CD4-positive, alpha-beta T cell treated with Interleukin-15 for 1 hour (primary cell): ENCODE measurements around the gene EFHC1.
"Not testable (repeated sequence)": the region's sequence is repeated elsewhere in the genome, so short reads cannot be mapped to it uniquely, and the experiment has no call there.

Source experiments
- DNase-seq: peaks from one replicate; pipeline ENCODE4 v3.0.0-alpha.2; 2020

EFHC1 gene

DNA sequence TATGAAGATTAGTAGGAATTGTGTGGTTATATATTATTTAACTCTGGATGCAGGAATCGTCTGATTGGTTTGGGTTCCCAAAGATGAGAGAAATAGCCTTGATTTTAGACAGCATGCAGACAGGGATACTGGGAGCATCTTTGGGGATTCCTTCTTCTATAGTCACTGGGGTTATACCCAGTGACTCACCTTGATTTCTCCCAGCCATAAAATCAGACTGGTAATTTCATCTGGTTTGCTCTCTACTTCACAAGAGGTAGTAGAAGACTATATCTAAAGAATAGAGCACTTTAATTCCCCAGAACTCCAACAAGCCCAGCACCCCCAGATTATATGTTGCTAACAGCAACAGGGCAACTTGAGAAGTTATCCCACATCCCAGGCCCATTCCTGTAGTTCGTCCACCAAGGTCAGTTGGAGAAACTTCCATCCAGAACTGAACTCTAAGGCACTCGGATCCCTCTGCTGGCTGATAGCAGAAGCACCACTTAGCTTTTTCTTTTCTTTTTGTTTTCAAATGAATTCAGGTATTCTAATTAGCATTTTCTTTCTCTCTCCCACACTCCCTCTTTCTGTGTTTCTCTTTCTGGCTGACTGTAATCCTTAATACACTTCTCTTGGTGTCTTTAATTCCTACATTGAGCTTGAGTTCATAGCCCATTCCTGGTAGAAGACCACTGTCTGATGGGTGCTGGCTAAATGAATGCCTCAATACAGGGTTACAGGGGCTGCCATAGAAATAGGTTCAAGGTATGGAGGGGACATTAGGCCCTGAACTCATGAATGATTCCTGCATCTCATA, 20.4 kb upstream of the EFHC1 start:
- no peak for DNase-seq

DNA sequence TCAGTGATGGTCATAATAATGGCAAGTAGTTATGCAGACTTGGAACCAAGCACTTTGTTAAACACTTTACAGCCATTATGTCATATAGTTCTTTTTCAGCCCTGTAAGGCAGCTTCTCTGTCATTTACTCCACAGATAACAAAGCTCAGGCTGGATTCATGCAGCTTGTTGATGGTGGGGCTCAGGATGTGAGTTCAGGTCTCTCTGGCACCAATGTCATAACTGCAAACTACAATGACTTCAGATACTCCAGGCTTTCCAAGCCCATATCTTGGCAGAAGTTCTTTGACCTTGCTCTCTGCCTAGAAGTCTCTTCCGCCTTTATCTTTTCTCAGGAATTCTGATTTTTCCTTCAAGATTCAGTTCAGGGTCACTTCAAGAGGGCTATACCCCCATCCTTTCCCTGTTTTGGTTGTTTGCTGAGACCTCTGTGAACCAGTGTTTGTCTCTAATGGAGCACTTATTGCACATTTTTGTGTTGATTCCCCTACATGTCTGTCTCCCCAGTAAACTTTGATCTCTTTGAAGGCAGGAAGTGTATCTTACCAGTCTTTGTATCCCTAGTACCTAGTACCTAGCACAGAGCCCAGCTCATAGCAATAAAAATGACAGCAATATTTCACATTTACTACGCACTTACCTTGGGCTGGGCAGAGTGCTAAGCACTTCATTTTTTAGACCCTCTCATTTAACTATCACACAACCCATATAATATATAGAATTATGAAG, 19.7 kb upstream of the EFHC1 start:
- DNase-seq = no peak

DNA sequence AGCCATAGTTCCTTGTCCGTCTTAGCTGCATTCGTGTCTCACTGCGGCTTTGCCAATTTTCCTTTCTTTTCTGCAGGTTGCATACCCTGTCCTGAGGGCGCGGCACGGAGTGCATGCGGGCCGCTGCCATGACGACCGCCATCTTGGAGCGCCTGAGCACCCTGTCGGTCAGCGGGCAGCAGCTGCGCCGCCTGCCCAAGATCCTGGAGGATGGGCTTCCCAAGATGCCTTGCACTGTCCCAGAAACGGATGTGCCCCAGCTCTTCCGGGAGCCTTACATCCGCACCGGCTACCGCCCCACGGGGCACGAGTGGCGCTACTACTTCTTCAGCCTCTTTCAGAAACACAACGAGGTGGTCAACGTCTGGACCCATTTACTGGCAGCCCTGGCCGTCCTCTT, 17.1 kb upstream of the EFHC1 start:
- DNase-seq = no peak

DNA sequence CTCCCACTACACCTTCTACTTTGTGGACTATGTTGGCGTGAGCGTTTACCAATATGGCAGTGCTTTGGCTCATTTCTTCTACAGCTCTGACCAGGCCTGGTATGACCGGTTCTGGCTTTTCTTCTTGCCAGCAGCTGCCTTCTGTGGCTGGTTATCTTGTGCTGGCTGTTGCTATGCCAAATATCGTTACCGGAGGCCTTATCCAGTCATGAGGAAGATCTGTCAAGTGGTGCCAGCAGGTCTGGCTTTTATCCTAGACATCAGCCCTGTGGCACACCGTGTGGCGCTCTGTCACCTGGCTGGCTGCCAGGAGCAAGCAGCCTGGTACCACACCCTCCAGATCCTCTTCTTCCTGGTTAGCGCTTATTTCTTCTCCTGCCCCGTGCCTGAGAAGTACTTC, 16.5 kb upstream of the EFHC1 start:
- DNase-seq = no peak

DNA sequence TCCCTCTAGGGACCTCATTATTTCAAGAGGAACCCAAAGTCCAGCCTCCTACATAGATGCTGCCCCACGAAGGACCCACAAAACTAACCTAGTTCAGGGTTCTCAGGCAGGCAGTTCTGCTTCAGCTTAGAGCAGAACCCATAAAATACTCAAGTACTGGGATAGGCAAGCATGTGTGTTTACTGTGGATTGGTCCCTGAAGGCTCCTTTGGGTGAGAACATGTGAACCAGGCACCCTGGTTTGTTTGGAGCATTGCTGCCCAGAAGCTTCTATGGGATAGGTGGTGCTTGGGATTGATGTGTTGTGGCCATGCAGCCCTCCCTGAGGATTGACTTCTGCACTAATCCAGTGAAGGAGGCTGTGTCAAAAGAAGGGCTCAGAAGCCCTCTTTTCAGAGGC, 14.9 kb upstream of the EFHC1 start:
- DNase-seq = no peak

DNA sequence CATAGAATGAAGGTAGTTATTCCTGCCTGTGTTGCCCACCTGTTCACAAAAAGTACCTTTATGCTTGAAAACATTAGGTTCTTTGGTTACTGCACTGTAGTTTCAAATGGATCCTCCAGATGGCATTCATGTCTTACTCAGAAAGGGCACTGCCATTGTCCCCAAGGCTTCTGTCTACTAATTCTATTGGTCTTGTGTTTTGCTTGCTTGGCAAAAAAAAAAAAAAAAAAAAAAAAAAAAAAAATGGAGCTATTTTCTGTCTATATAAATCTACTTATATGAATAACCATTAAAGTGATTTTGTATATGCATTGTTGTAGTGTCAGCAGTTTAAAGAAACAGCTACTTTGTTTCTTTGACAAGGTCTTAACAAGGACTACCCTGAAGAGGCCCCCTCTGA, 12.7 kb upstream of the EFHC1 start:
- no peak for DNase-seq

DNA sequence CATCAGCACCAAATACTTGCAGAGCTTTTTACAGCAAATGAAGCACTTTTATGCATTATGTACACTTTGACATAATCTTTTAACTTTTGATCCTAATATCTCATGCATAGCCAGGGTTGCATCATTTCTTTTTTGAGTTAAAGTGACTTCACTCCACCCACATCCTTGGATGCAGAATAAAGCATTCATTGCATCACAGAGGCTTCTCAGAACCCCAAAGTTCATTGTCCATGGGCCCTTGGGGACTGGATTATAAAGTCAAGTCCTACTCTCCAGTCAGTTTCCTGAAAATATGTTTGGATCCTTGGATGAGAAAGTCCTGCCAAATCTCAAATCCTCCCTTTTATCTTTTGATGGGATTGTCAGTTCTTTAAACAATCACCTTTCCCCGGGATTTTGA, 10.6 kb upstream of the EFHC1 start:
- no peak for DNase-seq

DNA sequence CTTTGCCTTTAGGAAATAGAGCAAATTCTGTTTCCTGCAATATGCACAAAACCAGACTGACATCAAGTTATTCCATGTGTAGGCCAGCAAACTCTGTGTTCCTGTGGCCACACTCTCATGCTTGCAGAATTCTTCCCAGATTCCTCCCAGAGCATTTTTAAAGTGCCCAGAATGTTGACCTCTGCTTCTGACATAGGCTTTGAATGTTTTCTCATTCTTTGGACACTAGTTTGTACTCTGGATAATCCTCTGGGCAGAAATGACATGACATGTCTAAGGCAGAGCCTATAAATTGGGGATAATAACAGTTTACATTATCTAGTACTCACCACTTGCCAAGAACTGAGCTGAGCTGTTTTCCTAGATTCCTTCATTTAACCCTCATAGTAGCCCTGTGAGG, 9.2 kb upstream of the EFHC1 start:
- DNase-seq = no peak

DNA sequence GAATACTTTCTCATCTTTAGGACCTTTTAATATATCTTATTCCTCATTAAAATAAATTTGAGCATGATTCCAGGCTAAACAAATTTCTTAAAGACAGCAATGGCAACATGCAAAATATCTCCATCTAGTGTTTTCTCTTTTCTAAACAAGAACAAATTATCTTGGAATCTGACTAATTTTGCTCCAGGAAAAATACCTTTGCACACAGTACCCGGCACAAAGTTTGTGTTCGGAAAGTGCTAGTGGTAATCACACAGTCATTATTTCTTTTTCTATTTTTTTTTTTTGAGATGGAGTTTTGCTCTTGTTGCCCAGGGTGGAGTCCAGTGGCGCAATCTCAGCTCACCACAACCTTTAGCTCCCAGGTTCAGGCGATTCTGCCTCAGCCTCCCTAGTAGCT, 8.2 kb upstream of the EFHC1 start:
- no peak for DNase-seq

DNA sequence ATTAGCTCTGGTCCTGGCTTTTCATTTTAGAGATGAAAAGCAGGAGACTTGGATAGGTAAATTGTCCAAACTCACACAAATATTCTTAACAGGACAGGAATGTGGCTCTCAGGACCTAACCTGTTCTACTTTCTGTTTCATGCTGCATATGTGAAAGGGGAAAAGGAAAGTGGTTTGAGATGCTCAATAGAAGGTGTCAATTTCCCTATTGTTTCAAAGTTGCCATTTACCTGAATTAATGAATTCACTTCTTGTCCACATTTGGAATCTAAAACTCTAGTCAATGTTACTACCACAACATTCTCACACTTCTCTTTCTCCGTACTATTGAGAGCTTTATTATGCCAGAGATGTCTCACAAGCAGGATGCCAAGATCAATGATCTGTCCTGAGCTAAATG, 4.8 kb upstream of the EFHC1 start:
- DNase-seq = no peak

DNA sequence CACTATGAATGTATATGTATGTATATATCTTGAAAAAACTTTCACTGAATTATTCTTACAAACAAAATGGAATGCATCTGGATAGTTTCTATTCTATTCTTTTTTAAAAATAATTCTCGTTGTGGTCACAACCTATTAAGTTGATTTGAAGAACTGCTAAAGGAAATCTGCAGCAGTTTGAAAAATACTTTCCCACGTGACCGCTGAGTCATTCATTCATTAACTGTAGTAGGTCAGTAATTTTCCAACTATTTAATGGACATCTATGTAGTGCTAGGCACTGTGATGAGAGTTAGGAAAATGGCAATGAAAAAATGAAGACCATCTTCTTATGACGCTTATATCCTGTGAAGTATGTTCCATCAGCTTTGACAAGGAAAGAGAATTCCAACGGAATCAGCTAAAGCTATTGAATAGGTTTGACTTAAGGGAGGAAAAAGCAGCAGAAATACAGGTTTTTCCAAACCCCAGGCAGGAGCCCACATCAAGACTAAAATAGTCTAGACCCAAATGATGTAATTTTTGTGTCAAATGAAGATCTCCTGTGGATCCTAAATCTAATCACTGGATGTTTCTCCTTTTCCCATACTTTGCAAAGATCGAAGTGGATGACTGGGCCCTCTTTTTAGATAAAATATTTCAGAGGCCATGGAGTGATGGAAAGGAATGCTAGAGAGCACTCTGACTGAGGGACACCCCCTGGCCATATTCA, 4.1 kb upstream of the EFHC1 start:
- no peak for DNase-seq

DNA sequence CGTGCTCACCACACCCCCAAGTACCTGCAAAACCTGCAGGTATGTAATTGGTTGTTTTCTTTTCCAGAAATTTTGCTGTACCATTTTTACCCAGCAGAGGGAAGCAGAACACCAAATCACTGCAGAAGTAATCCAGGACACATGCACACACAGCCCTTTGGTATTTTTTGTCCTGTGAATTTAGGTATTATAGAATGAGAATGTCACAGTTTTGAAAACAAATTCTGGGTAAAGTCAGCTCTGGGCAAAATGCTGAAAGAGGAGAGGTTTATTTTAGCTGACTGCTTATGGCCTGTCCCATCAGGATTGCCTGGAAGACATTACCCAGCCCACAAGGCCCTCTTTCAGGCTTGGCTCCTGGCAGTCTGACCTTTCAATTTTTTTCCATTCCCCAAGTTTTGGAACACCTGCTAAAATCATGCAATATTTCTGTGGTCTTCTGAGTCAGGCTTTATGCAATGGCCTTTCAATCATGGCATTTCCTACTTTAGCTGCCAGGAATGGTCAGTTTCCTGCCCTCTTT, 3.5 kb upstream of the EFHC1 start:
- peak; percentile 36 for DNase-seq

DNA sequence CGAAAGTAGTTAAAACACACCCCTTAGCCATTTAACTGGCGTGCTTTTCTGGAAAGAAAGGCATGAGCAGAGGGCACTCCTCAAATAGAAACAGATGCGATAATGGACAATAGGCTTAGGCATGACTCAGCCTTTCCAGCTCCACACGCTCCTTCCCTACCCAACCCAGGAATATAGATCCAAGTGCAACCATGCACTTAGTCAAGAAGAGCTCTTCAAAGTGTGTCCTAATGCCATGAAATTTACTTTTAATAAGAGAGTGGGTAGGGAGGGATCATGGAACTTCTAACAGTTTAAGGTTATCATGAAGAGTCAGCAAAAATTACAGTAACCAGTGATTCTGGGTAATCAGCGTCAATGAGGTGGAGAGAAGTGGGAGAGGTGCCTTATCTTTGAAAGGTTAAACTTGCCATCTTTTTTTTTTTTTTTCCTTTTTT, 2.4 kb upstream of the EFHC1 start:
- no peak for DNase-seq

DNA sequence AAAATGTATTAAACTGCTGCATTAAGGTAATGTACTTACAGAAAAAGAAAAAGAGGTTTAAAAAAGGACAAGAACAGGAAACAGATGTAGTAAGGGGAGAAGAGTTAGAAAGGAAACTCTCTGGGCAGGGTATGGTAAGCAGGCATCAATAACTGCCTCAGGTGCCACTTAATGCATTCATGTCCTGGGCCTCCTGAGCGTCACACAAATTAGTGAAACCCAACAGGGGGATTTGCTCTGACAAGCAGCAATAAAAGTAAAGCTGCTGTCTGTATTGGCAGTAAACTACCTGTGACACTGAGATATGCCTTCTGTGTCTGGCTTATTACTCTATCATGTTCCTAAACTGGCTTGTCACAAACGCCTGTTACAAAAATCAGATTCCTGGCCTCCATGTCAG, 1.5 kb upstream of the EFHC1 start:
- no peak for DNase-seq

DNA sequence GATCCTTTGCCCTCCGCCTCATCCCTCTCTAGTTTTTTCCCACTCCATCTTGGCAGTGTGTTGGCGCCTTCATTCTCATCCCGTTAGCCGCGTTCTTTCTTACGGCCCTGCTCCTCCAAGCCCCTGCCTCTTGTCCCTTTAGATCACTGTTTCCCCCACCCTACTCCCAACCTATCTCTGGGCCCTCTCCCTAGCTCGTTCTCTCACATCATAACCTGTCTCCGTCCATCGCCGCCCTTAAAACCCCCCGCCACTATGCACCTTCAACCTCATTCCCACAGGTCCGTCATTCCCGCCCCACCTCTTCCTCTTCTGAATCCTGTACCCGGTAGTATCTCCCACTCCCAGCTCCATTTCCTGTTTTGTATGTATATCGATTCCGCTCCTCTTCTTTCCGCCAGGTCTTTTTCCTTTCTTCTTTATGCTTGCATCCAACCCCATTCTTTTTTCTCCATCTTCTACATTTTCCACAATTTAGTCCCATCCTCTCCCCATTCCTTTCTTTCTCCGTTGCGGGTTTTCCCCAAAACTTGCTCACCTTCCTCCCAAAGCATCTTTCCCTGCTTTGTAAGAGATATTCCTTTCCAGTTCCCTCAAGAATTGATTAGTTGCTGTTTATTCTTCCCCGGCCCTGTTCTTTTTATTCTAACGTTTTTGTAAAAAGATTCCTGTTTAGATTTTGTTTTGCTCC, 671 bp downstream of the EFHC1 start:
- no peak for DNase-seq

DNA sequence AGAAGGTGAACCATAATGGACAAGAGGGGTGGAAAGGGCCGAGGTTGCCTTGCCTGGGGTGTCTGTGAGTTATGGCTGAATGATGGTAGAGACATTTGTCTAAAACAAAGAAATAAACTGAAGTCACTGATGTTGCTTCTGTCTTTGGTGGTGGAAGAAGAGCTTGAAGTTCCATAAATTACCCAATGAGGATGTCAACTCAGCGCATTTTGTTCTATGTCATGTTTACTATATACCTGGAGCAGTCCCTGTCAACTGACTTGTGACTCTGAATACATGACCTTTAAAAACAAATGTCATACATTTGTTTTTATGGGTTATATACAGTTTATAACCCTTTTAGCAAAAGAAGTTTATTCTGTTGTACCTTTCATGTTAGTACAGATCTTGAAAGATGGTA, 2.0 kb downstream of the EFHC1 start:
- no peak for DNase-seq

DNA sequence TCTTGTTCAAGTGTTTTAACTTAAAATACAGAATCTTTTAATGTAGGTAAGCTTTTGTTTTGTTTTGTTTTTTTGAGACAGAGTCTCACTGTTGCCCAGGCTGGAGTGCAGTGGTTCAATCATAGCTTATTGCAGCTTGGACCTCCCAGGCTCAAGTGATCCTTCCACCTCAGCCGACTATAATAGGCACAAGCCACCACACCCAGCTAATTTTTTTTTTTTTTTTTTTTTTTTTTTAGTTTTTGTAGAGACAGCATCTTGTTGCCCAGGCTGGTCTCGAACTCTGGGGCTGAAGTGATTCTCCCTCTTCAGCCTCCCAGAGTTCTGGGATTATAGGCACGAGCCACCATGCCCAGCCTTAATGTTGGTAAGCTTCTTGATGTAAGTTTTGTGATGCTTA, 3.3 kb downstream of the EFHC1 start:
- no peak for DNase-seq

DNA sequence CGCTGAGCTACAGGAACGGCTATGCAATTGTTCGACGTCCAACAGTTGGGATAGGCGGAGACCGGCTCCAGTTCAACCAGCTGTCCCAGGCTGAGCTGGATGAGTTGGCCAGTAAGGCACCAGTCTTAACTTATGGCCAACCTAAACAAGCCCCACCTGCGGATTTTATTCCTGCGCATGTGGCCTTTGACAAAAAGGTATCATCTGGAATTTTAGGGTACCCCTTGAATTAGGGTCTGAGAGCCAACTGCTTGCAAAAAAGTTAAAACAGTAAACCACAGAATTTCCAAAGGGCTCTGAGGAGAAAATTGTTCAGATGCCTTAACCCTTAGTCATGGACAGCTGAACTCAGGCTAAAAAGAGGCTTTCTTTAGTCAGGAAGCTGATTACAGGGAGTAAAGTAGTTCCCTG, 3.8 kb downstream of the EFHC1 start:
- DNase-seq = no peak

DNA sequence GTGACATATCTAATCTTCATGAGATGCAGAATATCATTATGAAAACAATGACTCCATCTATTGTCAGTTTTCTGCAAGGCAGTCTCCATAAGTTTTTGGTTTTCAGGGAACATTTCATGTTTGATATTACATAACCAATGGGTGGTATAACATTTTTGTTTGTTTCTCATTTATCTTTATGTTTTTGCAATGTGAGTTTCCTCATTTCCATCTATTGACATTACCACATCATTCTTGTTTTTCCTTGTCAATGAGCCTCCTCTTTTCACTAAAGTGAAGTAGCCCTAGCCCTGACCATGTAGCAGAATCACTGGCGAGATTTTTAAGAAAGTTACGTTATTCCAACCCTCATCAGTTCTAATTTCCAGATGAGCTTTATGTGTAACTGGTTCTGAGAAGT, 4.4 kb downstream of the EFHC1 start:
- no peak for DNase-seq

DNA sequence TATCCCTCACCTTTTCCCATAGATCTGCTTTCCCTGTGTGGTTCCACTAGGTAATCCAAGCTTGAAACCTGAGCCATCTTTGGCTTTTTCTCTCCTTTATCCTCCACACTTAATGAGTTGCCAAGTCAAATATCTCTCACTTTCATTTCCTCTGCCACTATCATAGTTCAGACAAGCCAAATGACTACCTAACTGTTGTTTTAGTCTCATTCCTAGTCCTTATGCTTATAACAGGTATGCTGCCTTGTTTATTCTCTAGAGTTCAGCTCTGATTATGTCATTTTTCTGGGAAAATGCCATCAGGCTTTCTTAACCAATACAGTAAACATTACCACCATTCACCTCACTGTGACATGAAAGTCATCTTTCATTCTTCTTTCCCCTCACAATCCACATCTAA, 6.5 kb downstream of the EFHC1 start:
- no peak for DNase-seq

DNA sequence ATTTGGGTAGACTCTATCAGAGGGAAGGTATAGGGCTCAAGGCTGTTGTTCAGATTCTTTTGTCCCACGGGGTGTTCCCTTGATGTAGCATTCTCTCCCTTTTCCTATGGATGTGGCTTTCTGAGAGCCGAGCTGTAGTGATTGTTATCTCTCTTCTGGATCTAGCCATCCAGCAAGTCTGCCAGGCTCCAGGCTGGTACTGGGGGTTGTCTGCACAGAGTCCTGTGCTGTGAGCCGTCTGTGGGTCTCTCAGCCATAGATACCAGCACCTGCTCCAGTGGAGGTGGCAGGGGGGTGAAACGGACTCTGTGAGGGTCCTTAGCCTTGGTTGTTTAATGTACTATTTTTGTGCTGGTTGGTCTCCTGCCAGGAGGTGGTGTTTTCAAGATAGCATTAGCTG, 13.2 kb downstream of the EFHC1 start:
- DNase-seq = not testable (repeated sequence)

DNA sequence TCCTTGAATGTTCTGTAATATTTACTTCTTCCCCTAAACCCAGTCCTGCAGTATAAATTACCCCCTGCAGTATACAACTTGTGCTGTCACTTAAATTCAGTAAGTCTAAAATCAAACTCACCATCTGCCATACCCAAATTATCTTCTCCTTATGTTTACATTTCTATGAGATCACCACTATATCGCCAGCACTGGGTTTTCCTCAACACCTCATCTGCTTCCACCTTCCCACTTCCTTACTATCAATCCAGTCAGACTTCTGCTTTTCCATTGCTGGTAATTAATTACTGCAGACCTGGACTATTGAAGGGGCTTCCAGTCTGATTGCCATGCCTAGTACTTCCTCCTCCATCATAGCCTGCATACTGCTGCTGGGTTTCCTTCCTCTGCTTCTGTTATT, 15.2 kb downstream of the EFHC1 start:
- no peak for DNase-seq

DNA sequence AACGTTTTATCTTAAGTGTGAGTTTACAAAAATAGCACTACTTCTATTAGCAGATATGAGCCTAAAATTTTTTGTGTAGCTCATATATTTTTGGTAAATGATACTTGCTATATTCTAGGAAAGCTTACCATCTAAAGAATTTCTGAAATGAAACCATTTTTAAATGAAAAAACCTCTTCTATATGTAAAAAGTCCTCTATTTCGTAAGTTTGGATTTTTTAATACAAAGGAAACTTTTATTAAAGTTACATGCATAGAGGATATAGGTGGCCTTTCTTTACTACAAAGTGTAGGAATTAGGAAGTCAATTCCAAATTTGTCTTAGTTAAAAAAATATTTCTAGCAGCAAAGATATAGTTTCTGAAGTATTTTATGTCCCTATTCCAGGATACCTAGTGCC, 18.8 kb downstream of the EFHC1 start:
- no peak for DNase-seq
